ENCODE data around the gene FBXW8.

Gene FBXW8

DNA sequence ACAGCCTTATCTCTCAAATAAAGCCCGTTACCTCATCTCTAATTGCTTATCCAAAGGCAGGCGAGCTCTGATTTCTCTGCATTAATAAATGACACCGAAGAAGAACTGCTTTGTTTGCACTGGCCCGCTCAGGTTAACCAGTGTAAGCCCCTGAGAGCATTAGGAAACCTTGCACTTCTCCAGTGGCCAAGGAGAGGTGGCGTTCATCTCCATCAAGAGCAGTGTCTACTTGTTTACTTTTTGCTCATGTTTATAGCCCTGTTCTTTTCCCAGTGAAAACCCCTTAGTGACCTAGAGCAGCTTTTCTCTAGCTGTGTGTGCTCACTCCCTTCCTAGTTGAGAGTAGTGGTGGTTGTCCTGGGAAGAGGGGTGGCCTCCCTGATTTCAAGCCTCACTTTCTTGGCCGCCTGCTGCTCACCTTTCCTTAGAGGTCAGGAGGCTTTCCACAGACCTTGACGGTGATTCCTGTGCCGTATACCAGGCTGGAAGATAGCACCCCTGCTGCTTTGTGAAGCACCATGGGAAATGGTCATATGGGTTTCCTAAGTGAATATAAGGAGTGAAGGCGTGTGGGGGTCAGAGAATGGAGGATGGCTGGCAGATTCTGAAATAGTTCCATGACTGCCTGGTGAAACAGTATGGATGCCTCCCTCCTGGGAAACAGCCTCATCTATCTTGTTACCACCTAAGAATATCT, 16.6 kb downstream of the FBXW8 start:
- TF ChIP-seq, protein P1, sequence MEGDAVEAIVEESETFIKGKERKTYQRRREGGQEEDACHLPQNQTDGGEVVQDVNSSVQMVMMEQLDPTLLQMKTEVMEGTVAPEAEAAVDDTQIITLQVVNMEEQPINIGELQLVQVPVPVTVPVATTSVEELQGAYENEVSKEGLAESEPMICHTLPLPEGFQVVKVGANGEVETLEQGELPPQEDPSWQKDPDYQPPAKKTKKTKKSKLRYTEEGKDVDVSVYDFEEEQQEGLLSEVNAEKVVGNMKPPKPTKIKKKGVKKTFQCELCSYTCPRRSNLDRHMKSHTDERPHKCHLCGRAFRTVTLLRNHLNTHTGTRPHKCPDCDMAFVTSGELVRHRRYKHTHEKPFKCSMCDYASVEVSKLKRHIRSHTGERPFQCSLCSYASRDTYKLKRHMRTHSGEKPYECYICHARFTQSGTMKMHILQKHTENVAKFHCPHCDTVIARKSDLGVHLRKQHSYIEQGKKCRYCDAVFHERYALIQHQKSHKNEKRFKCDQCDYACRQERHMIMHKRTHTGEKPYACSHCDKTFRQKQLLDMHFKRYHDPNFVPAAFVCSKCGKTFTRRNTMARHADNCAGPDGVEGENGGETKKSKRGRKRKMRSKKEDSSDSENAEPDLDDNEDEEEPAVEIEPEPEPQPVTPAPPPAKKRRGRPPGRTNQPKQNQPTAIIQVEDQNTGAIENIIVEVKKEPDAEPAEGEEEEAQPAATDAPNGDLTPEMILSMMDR (IDR thresholded peaks at IDR 0.05): no peak

DNA sequence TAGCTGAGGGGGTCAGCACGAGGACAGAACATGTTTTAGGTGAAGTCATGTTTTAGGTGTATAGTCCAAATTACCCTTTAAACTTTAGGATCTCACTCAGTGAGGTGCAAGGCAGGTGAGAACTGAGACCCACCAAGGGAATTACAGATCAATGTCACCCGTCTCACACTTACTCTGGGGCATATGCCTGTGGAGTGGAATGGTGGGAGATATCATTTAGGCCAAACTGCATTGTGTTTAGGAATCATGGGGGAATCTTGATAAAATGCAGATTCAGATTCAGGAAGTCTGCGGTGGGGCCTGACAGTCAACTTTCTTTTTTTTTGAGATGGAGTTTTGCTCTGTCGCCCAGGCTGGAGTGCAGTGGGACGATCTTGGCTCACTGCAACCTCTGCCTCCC, 17.8 kb downstream of the FBXW8 start:
- TF ChIP-seq, protein P1 (IDR thresholded peaks at IDR 0.05): no peak

DNA sequence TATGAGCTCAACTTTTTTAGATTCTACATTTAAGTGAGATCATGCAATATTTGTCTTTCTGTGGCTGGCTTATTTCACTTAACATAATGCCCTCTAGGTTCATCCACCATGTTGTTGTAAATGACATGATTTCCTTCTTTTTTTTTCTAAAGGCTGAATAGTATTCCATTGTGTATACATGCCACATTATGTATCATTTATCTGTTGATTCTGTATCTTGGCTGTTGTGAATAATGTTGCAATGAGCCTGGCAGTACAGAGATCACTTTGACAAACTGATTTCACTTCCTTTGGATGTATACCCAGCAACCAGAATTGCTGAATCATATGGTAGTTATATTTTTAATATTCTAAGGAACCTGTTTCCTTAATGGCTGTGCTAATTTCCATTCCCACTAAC, 19.1 kb downstream of the FBXW8 start:
- TF ChIP-seq, protein P1 (IDR thresholded peaks at IDR 0.05): no peak

DNA sequence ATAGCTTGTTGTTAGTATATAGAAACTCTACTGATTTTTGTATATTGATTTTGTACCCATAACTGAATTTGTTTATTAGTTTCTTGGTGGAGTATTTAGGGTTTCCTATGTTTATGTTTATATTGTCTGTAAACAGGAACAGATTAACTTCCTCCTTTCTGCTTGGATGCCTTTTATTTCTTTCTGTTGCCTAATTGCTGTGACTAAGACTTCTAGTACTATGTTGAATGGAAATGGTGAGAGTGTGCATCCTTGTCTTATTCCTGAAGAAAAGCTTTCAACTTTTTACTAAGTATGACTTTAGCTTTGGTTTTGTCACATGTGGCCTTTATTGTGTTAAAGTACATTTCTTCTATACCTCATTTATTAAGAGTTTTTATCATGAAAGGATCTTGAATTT, 20.9 kb downstream of the FBXW8 start:
- TF ChIP-seq, protein P1 (IDR thresholded peaks at IDR 0.05): no peak

DNA sequence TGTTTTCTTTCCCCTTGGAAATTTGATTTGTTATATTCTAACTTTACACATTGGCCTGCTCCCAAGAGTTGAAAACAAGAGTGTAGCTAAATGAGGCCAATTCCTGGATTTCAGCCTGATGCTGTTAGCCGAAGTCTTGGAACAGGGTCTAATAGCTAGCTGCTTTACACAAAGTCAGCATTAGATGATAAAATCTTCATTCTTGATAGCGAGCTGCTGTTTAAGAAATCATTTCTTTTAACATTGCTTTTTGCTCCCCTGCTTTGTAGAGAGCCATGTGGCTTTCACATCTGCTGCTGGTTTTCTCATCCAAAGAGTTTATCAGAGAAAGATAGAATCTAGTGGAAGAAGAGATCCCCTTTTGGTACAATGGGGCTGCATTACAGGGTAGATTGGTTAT, 22.3 kb downstream of the FBXW8 start:
- TF ChIP-seq, protein P1 (IDR thresholded peaks at IDR 0.05): no peak

DNA sequence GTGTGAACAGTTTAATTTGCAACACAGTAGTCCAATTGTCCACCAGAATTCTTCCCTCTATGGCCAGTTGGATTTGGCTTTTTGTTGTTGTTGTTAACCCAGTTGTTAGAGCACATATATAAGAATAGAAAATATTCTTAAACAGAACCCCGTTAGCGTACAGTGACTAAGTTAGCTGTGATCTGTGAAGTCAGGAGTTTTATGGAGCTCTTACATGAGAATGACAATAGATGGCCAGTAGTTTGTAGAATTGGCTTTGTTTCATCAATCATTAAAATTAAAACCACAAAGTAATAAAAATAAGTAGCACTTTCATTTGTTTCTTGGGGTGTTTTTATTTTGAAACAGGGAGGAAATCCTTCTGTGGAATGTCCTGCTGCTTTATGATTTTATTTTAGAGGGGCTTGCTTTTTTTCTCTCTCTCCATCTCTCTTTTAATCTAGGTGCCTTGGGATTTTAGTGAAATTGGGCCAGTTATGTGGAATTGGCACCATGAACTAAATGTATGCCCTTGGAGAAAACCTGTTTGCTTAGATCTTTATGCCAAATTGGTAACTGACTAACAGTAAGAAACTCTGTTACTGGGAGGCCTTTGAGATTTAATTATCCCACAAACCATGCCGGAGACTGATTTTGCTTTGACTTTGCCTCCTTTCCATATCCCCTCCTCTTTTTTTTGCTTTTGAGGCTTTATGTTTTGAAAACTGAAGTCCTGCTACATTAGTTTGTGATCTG, 22.9 kb downstream of the FBXW8 start:
- TF ChIP-seq, protein P1 (IDR thresholded peaks at IDR 0.05): no peak

- TF ChIP-seq, protein P1 (IDR thresholded peaks at IDR 0.05): no peak
Measured at GRCh38 chr12:116934908-116935705, 24.4 kb downstream of the FBXW8 start.

All from LNCAP (cell line).